GM18909 (cell line): ENCODE results near the gene TTLL3.
"Not testable (repeated sequence)": the region's sequence is repeated elsewhere in the genome, so short reads cannot be mapped to it uniquely, and the experiment has no call there.

Experiments used
- ATAC-seq: cut with Tn5 transposase; IDR thresholded peaks from one replicate; pipeline ENCODE4 v1.9.1; 2021; ENCODE audit warnings: mild to moderate bottlenecking; ENCODE audit not compliant: unreplicated experiment, poor library complexity

TTLL3 gene

GRCh38 chr3:9834520-9835380 lies 24.7 kb downstream of the TTLL3 start:
- ATAC-seq: no peak

GRCh38 chr3:9837701-9838582 lies 27.9 kb downstream of the TTLL3 start:
- no peak for ATAC-seq

GRCh38 chr3:9838856-9839255 lies 28.8 kb downstream of the TTLL3 start:
- ATAC-seq: no peak

GRCh38 chr3:9841015-9841414 lies 31.0 kb downstream of the TTLL3 start:
- no peak for ATAC-seq

GRCh38 chr3:9843715-9844438 lies 33.8 kb downstream of the TTLL3 start, which contains the start of gene RPUSD3:
Gene RPUSD3, minus strand, starts transcription at chr3:9844008. Its CDS starts 18 bp downstream, at chr3:9843990.
- peak; percentile 97 for ATAC-seq

- no peak for ATAC-seq
These were observed 36.2 kb downstream of the TTLL3 start for GRCh38 chr3:9846231-9846630.

- ATAC-seq: no peak
These were observed 36.9 kb downstream of the TTLL3 start for GRCh38 chr3:9846931-9847488.

- not testable (repeated sequence) for ATAC-seq
These were observed 37.8 kb downstream of the TTLL3 start for GRCh38 chr3:9847870-9848269.

- not testable (repeated sequence) for ATAC-seq
These were observed 38.8 kb downstream of the TTLL3 start for GRCh38 chr3:9848860-9849259.

GRCh38 chr3:9851383-9851782 lies 41.3 kb downstream of the TTLL3 start:
- not testable (repeated sequence) for ATAC-seq

GRCh38 chr3:9851926-9852325 lies 41.9 kb downstream of the TTLL3 start:
- ATAC-seq: not testable (repeated sequence)

GRCh38 chr3:9852528-9852927 lies 42.5 kb downstream of the TTLL3 start:
- no peak for ATAC-seq

- ATAC-seq: not testable (repeated sequence)
These were observed 44.4 kb downstream of the TTLL3 start for GRCh38 chr3:9854291-9854940.

- ATAC-seq: no peak
These were observed 45.5 kb downstream of the TTLL3 start for GRCh38 chr3:9855594-9855993.

GRCh38 chr3:9859530-9860025 lies 49.5 kb downstream of the TTLL3 start:
- ATAC-seq: no peak

- ATAC-seq: no peak
These were observed 51.1 kb downstream of the TTLL3 start for GRCh38 chr3:9861201-9861600.

- no peak for ATAC-seq
These were observed 51.6 kb downstream of the TTLL3 start for GRCh38 chr3:9861626-9862130.

- no peak for ATAC-seq
These were observed 52.5 kb downstream of the TTLL3 start for GRCh38 chr3:9862391-9863057.
